Measurements from ENCODE around the gene MRPS33.
"Not testable (repeated sequence)": the region's sequence is repeated elsewhere in the genome, so short reads cannot be mapped to it uniquely, and the experiment has no call there.

The MRPS33 gene

GRCh38 chr7:141014524-141015395, at the start of gene MRPS33:
MRPS33 (minus strand) TSS chr7:141014952; CDS start chr7:141010633, 4,319 bp downstream.
- Histone ChIP-seq H3K27me3 (ENCODE audit: control insufficient read depth, insufficient read depth, low read length) (no peaks in the 10 kb centered on the region), H3K4me1 (ENCODE audit: control insufficient read depth, insufficient read depth, low read length) (no peaks in the 10 kb centered on the region), H3K4me3 (ENCODE audit: low read depth, low read length) (peak within 1 kb of the TSS; percentile 97), H3K9me3 (ENCODE audit: control insufficient read depth, insufficient read depth, low read length) (no peaks in the 10 kb centered on the region), H3K36me3 (ENCODE audit: control insufficient read depth, insufficient read depth, low read length) (no peaks in the 10 kb centered on the region), H3K9ac (ENCODE audit: low read depth, low read length) (peak within 1 kb of the TSS; percentile 93)

DNA sequence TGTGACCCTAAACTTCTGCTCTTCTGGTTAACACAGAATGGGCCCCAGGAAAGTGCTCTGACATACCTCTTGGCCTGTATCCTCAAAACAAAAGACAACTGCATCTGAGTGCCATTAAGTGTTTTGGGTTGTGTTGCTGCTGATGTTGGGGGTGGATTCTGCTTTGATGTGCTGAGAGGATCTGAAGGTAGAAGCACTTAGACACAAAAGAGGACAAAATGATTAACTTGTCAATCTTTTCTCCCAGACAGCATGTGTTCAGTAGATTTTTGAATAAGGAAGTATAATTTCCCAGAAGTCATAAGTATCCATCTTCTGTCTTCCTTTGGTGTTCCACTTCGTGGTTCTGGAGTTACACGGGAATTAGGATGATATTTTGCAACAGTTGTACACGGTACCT, 43.0 kb upstream of the MRPS33 start:
- H3K9ac ChIP-seq (ENCODE audit: low read depth, low read length): no peak overlapping the region
- no peak overlapping the region for H3K4me3 ChIP-seq (ENCODE audit: low read depth, low read length)
- no peaks in the 10 kb centered on the region for H3K9me3 ChIP-seq (ENCODE audit: control insufficient read depth, insufficient read depth, low read length)
- no peaks in the 10 kb centered on the region for H3K36me3 ChIP-seq (ENCODE audit: control insufficient read depth, insufficient read depth, low read length)
- H3K27me3 ChIP-seq (ENCODE audit: control insufficient read depth, insufficient read depth, low read length): no peaks in the 10 kb centered on the region
- H3K4me1 ChIP-seq (ENCODE audit: control insufficient read depth, insufficient read depth, low read length): no peaks in the 10 kb centered on the region

DNA sequence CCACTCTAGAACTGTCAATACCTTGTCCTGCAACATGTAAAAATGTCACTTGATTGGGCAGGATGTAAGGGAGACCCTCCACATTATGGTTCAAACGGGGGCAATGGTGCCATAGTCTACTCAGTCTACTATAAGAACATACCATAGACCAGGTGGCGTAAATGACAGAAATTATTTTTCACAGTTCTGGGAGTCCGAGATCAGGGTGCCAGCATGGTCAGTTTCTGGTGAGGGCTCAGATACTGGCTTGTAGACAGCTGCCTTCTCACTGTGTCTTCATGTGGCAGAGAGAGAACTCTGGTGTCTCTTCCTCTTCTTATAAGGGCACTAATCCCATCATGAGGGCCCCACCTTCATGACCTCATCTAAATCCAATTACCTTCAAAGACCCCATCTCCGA, 40.4 kb upstream of the MRPS33 start:
- no peaks in the 10 kb centered on the region for H3K27me3 ChIP-seq (ENCODE audit: control insufficient read depth, insufficient read depth, low read length)
- H3K9me3 ChIP-seq (ENCODE audit: control insufficient read depth, insufficient read depth, low read length): no peaks in the 10 kb centered on the region
- H3K36me3 ChIP-seq (ENCODE audit: control insufficient read depth, insufficient read depth, low read length): no peaks in the 10 kb centered on the region
- no peaks in the 10 kb centered on the region for H3K4me1 ChIP-seq (ENCODE audit: control insufficient read depth, insufficient read depth, low read length)
- no peak overlapping the region for H3K4me3 ChIP-seq (ENCODE audit: low read depth, low read length)
- H3K9ac ChIP-seq (ENCODE audit: low read depth, low read length): no peak overlapping the region

DNA sequence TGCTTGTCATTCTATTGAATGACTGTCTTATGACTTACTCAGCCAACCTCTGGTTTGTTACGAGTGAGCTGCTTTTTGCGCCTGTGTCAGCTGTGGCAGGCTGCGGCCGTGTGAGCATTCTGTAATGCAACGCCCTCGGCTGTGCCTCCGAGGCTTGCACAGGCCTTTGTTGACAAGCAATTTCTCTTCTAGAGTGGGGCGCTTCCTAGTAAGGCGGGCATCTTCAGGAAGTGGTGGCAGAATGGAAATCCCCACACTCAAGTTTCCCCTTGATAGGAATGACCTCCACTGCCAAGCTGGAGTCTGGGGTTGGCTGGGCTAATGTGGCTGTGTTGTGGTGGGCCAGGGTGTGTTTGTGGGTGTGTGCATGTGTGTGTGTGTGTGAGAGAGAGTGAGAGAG, 38.9 kb upstream of the MRPS33 start:
- no peak overlapping the region for H3K4me3 ChIP-seq (ENCODE audit: low read depth, low read length)
- no peaks in the 10 kb centered on the region for H3K4me1 ChIP-seq (ENCODE audit: control insufficient read depth, insufficient read depth, low read length)
- H3K9me3 ChIP-seq (ENCODE audit: control insufficient read depth, insufficient read depth, low read length): no peaks in the 10 kb centered on the region
- no peak overlapping the region for H3K9ac ChIP-seq (ENCODE audit: low read depth, low read length)
- no peaks in the 10 kb centered on the region for H3K27me3 ChIP-seq (ENCODE audit: control insufficient read depth, insufficient read depth, low read length)
- no peaks in the 10 kb centered on the region for H3K36me3 ChIP-seq (ENCODE audit: control insufficient read depth, insufficient read depth, low read length)

GRCh38 chr7:141045842-141046620, 31.3 kb upstream of the MRPS33 start:
- H3K4me3 ChIP-seq (ENCODE audit: low read depth, low read length): no peak overlapping the region
- no peaks in the 10 kb centered on the region for H3K36me3 ChIP-seq (ENCODE audit: control insufficient read depth, insufficient read depth, low read length)
- H3K9me3 ChIP-seq (ENCODE audit: control insufficient read depth, insufficient read depth, low read length): no peaks in the 10 kb centered on the region
- H3K27me3 ChIP-seq (ENCODE audit: control insufficient read depth, insufficient read depth, low read length): no peaks in the 10 kb centered on the region
- no peak overlapping the region for H3K9ac ChIP-seq (ENCODE audit: low read depth, low read length)
- H3K4me1 ChIP-seq (ENCODE audit: control insufficient read depth, insufficient read depth, low read length): no peaks in the 10 kb centered on the region

GRCh38 chr7:141045126-141045841, 30.5 kb upstream of the MRPS33 start:
- Histone ChIP-seq H3K9me3 (ENCODE audit: control insufficient read depth, insufficient read depth, low read length) (no peaks in the 10 kb centered on the region), H3K4me1 (ENCODE audit: control insufficient read depth, insufficient read depth, low read length) (no peaks in the 10 kb centered on the region)

DNA sequence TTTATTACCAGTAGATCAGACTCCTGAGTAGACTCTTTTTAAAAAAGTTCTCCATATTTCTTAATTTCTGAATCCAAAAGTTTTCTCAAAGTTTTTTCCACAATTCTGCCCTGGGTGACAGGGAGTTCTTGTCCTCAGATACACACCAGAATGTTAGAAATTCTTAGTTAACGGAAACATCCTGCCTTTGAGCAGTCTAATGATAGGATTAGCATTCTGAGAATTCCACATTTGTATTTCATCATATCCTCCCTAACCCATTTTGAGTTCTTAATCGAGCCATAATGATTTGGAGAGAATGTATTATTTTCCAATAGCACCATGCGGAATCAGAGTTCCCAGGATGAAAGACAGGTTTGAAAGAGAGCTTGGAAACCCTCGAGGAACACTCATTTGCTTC, 28.9 kb upstream of the MRPS33 start:
- H3K36me3 ChIP-seq (ENCODE audit: control insufficient read depth, insufficient read depth, low read length): no peaks in the 10 kb centered on the region
- no peaks in the 10 kb centered on the region for H3K4me1 ChIP-seq (ENCODE audit: control insufficient read depth, insufficient read depth, low read length)
- H3K9ac ChIP-seq (ENCODE audit: low read depth, low read length): no peak overlapping the region
- no peaks in the 10 kb centered on the region for H3K9me3 ChIP-seq (ENCODE audit: control insufficient read depth, insufficient read depth, low read length)
- no peak overlapping the region for H3K4me3 ChIP-seq (ENCODE audit: low read depth, low read length)
- H3K27me3 ChIP-seq (ENCODE audit: control insufficient read depth, insufficient read depth, low read length): no peaks in the 10 kb centered on the region

More at GRCh38 chr7:141045126-141045841, 30.5 kb upstream of the MRPS33 start:
- H3K4me3 ChIP-seq (ENCODE audit: low read depth, low read length): no peak overlapping the region
- no peaks in the 10 kb centered on the region for H3K36me3 ChIP-seq (ENCODE audit: control insufficient read depth, insufficient read depth, low read length)
- no peaks in the 10 kb centered on the region for H3K27me3 ChIP-seq (ENCODE audit: control insufficient read depth, insufficient read depth, low read length)
- H3K9ac ChIP-seq (ENCODE audit: low read depth, low read length): no peak overlapping the region

GRCh38 chr7:141042222-141043193, 27.8 kb upstream of the MRPS33 start:
- no peaks in the 10 kb centered on the region for H3K4me1 ChIP-seq (ENCODE audit: control insufficient read depth, insufficient read depth, low read length)
- no peaks in the 10 kb centered on the region for H3K36me3 ChIP-seq (ENCODE audit: control insufficient read depth, insufficient read depth, low read length)
- H3K27me3 ChIP-seq (ENCODE audit: control insufficient read depth, insufficient read depth, low read length): no peaks in the 10 kb centered on the region
- H3K9ac ChIP-seq (ENCODE audit: low read depth, low read length): no peak overlapping the region
- no peaks in the 10 kb centered on the region for H3K9me3 ChIP-seq (ENCODE audit: control insufficient read depth, insufficient read depth, low read length)
- H3K4me3 ChIP-seq (ENCODE audit: low read depth, low read length): no peak overlapping the region

DNA sequence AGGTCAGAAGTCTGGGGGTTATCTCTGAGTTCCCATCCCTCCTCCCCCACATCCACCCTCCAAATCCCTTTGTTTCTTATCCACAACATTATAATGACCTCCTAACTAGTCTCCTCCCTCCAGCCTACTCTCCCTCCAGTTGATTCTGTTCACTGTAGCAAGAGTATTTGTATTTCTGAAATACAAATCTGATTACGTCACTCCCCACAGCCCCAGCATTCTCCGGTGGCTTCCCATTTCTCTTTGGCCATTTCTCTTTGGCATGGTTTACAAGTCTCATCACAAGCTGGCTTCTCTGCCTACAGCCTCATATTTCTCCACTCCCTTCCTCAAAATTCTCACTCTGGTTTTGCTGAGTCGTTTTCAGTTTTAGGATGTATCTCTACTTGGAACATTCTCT, 24.6 kb upstream of the MRPS33 start:
- H3K4me1 ChIP-seq (ENCODE audit: control insufficient read depth, insufficient read depth, low read length): no peaks in the 10 kb centered on the region
- no peaks in the 10 kb centered on the region for H3K27me3 ChIP-seq (ENCODE audit: control insufficient read depth, insufficient read depth, low read length)
- no peak overlapping the region for H3K4me3 ChIP-seq (ENCODE audit: low read depth, low read length)
- H3K36me3 ChIP-seq (ENCODE audit: control insufficient read depth, insufficient read depth, low read length): no peaks in the 10 kb centered on the region
- no peaks in the 10 kb centered on the region for H3K9me3 ChIP-seq (ENCODE audit: control insufficient read depth, insufficient read depth, low read length)
- H3K9ac ChIP-seq (ENCODE audit: low read depth, low read length): no peak overlapping the region

DNA sequence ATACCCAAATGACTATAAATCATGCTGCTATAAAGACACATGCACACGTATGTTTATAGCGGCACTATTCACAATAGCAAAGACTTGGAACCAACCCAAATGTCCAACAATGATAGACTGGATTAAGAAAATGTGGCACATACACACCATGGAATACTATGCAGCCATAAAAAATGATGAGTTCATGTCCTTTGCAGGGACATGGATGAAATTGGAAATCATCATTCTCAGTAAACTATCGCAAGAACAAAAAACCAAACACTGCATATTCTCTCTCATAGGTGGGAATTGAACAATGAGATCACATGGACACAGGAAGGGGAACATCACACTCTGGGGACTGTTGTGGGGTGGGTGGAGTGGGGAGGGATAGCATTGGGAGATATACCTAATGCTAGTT, 23.3 kb upstream of the MRPS33 start:
- H3K4me3 ChIP-seq (ENCODE audit: low read depth, low read length): not testable (repeated sequence)

More for the DNA sequence above, 23.3 kb upstream of the MRPS33 start:
- H3K4me1 ChIP-seq (ENCODE audit: control insufficient read depth, insufficient read depth, low read length); H3K36me3 ChIP-seq (ENCODE audit: control insufficient read depth, insufficient read depth, low read length); H3K27me3 ChIP-seq (ENCODE audit: control insufficient read depth, insufficient read depth, low read length); H3K9ac ChIP-seq (ENCODE audit: low read depth, low read length); H3K9me3 ChIP-seq (ENCODE audit: control insufficient read depth, insufficient read depth, low read length): not testable (repeated sequence)
